Activated CD8-positive, alpha-beta memory T cell treated with anti-CD3 and anti-CD28 coated beads, Interleukin-2, amount 10 ng/mL, durations not matched to agents 7 days and 5 days (primary cell): ENCODE results near the gene FBXW8. TPM values are rescaled to one million over a fixed set of nuclear protein-coding genes. Genes with fewer than 3 reads are reported as not detected.

Source experiments
- ATAC-seq: fragments of 150-1000 bp; cut with Tn5 transposase; one replicate; pipeline ENCODE4 v1.10.0; 2021; ENCODE audit warnings: moderate library complexity
- CTCF ChIA-PET: fragments of 350-600 bp; sonication (Branson Sonifier 250); formaldehyde crosslinking; loops from one replicate; lab custom pipeline; 2021; ENCODE audit warnings: antibody characterized with exemption; lab: Charles Lee
- DNase-seq: peaks from one replicate; pipeline ENCODE4 v3.0.0-alpha.2; 2020
- H3K27ac Mint-ChIP-seq: one replicate; pipeline ENCODE4 v1.8.0; 2021; ENCODE audit warnings: mild to moderate bottlenecking, mixed read lengths
- H3K27me3 Mint-ChIP-seq: one replicate; pipeline ENCODE4 v1.8.0; 2021; ENCODE audit warnings: mixed read lengths
- H3K36me3 Mint-ChIP-seq: one replicate; pipeline ENCODE4 v1.8.0; 2021; ENCODE audit warnings: mild to moderate bottlenecking, mixed read lengths
- H3K4me1 Mint-ChIP-seq: one replicate; pipeline ENCODE4 v1.8.0; 2021; ENCODE audit warnings: mixed read lengths
- H3K4me3 Mint-ChIP-seq: one replicate; pipeline ENCODE4 v1.8.0; 2021; ENCODE audit warnings: mild to moderate bottlenecking, moderate library complexity, mixed read lengths
- H3K9me3 Mint-ChIP-seq: one replicate; pipeline ENCODE4 v1.8.0; 2022; ENCODE audit warnings: low read depth, mixed read lengths
- total RNA-seq, 2 experiments: library from RNA; stranded (reverse); gene quantifications; one replicate each; pipeline ENCODE4 v1.2.3, GENCODE V29; 2021

FBXW8 gene
- total RNA-seq, 2 experiments from 2014 or later = 11.5 to 12.8 TPM

GRCh38 chr12:117042171-117042842 is 131.6 kb downstream of the FBXW8 start:
- Mint-ChIP-seq H3K4me3 (no peak overlapping the region), H3K9me3 (no peaks in the 10 kb centered on the region), H3K36me3 (peaks cover 3% of the 10 kb centered on the region), H3K27ac (no peak overlapping the region), H3K4me1 (peaks cover 5% of the 10 kb centered on the region), H3K27me3 (no peaks in the 10 kb centered on the region)
- ATAC-seq = no peak
- no peak for DNase-seq
- CTCF ChIA-PET = no interaction called here

DNA sequence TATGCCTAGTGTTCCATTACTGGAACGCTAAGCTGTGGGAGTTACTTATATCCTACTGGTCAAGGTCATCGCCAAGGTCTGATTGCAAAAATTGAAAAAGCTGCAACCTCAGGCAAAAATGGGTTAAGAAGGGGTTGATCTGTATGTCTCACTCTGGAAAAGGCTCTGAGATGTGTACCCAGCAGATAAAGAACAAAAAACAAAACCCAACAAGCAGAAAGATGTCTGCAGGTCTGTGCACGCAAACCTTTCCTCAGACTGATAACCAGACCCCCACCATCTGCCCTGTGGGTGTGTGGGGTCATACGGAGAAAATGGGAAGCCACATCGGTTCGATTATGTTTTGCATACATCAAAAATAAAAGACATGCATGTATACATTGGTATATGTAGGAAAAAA is 132.1 kb downstream of the FBXW8 start:
- Mint-ChIP-seq H3K27me3 (no peaks in the 10 kb centered on the region), H3K27ac (no peak overlapping the region), H3K4me3 (no peak overlapping the region), H3K9me3 (no peaks in the 10 kb centered on the region), H3K4me1 (peaks cover 5% of the 10 kb centered on the region), H3K36me3 (peaks cover 3% of the 10 kb centered on the region)
- ATAC-seq (no peak), DNase-seq (no peak)
- CTCF ChIA-PET = no interaction called here

DNA sequence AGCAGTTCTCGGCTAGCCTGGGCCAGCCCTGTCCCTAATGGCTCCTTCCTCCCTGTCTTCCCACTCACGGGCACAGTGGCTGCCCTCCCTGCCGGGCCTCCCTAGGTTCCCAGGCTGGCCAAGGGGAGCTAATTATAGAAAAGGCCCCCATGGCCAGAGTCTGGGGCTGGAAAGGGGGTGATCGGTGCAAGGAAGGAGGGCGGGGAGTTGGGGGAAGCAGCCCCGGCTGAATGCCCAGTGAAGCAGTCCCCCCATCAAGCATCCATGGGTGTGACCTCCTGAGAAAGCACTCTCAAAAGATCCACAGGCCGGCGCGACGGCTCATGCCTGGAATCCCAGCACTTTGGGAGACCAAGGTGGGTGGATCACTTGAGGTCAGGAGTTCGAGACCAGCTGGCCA is 133.6 kb downstream of the FBXW8 start:
- peaks cover 5% of the 10 kb centered on the region for H3K36me3 Mint-ChIP-seq
- ATAC-seq = no peak
- no peak for DNase-seq
- no peak overlapping the region for H3K27ac Mint-ChIP-seq
- H3K27me3 Mint-ChIP-seq = no peaks in the 10 kb centered on the region
- H3K4me1 Mint-ChIP-seq = peaks cover 5% of the 10 kb centered on the region
- H3K9me3 Mint-ChIP-seq = no peaks in the 10 kb centered on the region
- CTCF ChIA-PET = interaction anchor here (1.0 kb wide), 1 partner anchor 18 kb away, joined by 4 read pairs; no protein-coding TSS in a partner anchor
- H3K4me3 Mint-ChIP-seq = no peak overlapping the region

DNA sequence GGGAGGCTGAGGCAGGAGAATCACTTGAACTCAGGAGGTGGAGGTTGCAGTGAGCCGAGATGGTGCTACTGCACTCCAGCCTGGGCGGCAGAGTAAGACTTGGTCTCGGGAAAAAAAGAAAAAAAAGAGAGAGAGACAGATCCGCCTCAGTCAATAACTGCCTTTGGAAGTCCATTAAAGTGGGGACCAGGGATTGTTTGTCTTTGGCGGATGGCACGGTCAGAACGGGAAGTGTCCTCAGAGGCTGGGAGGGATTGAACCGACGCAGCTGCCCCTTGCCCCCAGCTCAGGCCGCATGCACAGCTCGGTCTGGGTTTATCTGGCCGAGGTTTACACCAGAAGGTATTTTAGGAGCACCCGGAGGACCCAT is 134.0 kb downstream of the FBXW8 start:
- H3K36me3 Mint-ChIP-seq = peaks cover 5% of the 10 kb centered on the region
- no peak overlapping the region for H3K27ac Mint-ChIP-seq
- DNase-seq (no peak), ATAC-seq (no peak)
- no peaks in the 10 kb centered on the region for H3K9me3 Mint-ChIP-seq
- no peak overlapping the region for H3K4me3 Mint-ChIP-seq
- H3K27me3 Mint-ChIP-seq = no peaks in the 10 kb centered on the region
- CTCF ChIA-PET = interaction anchor here (1.0 kb wide), 1 partner anchor 19 kb away, joined by 4 read pairs; no protein-coding TSS in a partner anchor
- H3K4me1 Mint-ChIP-seq = peaks cover 5% of the 10 kb centered on the region

DNA sequence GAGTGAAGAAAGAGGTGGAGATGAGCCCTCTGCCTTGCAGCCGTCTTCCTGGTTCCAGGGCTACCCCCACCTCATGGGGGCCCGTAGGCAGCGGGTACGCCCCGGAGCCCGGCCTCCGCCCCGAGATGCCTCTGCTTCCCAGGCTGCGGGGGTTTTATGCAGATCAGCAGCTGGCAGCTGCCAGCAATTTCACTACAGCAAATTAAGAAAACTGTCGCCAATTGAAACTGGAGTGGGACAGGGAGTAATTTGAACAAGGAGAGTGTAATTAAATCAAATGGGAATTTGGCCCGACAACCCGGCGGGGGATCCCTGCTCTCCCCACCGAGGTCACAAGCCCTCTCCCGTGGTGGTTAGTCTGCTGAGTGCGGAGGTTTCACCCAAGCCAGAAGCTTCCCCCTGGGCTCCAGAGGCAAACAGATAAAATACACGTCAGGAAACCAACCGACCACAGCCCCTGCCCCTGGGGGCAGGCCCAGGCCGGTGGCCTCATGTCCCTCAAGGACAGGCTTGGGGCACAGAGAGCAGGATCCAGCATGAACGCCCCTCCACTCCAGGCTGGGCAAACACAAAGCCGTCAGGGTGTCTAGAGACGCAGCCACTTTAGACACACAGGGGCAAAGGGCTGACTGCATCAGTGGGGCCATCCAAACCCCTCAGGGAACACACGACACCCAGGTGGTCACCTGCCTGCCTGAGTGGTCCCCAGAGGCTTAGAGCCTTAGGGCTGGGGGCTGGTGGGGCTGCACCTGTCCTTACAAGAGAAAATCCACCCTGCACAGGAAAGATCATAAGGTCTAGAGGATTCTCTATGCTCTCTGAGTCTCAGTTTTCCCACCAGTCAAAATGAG is 134.6 kb downstream of the FBXW8 start:
- Mint-ChIP-seq H3K4me1 (peaks cover 5% of the 10 kb centered on the region), H3K27me3 (no peaks in the 10 kb centered on the region), H3K9me3 (no peaks in the 10 kb centered on the region), H3K4me3 (no peak overlapping the region), H3K36me3 (peaks cover 5% of the 10 kb centered on the region), H3K27ac (no peak overlapping the region)
- ATAC-seq (no peak), DNase-seq (no peak)
- CTCF ChIA-PET = no interaction called here

- ATAC-seq (no peak), DNase-seq (no peak)
- Mint-ChIP-seq H3K4me1 (peaks cover 5% of the 10 kb centered on the region), H3K4me3 (no peak overlapping the region), H3K27me3 (no peaks in the 10 kb centered on the region), H3K27ac (no peak overlapping the region), H3K9me3 (no peaks in the 10 kb centered on the region), H3K36me3 (peaks cover 5% of the 10 kb centered on the region)
- CTCF ChIA-PET = no interaction called here
These were observed 135.2 kb downstream of the FBXW8 start for GRCh38 chr12:117046011-117046369.

GRCh38 chr12:117046425-117046824 is 135.7 kb downstream of the FBXW8 start:
- peaks cover 6% of the 10 kb centered on the region for H3K4me1 Mint-ChIP-seq
- no peaks in the 10 kb centered on the region for H3K9me3 Mint-ChIP-seq
- CTCF ChIA-PET = no interaction called here
- H3K4me3 Mint-ChIP-seq = no peak overlapping the region
- ATAC-seq = no peak
- peaks cover 5% of the 10 kb centered on the region for H3K36me3 Mint-ChIP-seq
- no peak overlapping the region for H3K27ac Mint-ChIP-seq
- no peak for DNase-seq
- H3K27me3 Mint-ChIP-seq = no peaks in the 10 kb centered on the region

DNA sequence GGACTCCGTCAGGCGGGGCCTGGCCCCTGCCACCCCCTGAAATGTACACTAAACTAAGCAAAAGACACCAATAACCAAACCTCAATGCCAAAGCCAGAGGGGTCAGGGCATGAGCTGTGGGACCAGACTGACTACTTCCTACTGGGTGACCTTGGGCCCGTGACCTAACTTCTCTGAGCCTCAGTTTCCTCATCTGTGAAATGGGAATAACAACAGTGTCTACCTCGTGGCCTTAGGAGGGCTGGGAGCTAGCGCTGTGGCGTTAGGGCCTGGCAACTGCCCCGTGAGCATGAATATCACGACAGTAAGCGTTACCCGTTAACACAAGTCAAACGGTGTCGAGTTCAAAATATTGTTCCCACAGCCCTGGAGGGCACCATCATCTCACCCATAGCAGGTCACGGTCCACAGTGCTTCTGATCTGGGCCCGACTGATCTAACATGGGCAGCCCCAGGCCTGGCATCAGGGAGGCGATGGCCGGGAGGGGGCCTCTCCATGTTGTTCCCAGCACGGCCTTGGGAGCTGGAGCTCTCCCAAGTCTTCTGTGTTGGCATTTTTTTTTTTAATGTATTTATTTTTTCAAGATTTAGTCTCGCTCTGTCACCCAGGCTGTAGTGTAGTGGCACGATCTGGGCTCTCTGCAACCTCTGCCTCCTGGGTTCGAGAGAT is 136.2 kb downstream of the FBXW8 start:
- H3K4me3 Mint-ChIP-seq = no peak overlapping the region
- ATAC-seq (no peak), DNase-seq (no peak)
- H3K27me3 Mint-ChIP-seq = no peaks in the 10 kb centered on the region
- H3K9me3 Mint-ChIP-seq = no peaks in the 10 kb centered on the region
- H3K36me3 Mint-ChIP-seq = peaks cover 5% of the 10 kb centered on the region
- CTCF ChIA-PET = no interaction called here
- peaks cover 8% of the 10 kb centered on the region for H3K4me1 Mint-ChIP-seq
- no peak overlapping the region for H3K27ac Mint-ChIP-seq

DNA sequence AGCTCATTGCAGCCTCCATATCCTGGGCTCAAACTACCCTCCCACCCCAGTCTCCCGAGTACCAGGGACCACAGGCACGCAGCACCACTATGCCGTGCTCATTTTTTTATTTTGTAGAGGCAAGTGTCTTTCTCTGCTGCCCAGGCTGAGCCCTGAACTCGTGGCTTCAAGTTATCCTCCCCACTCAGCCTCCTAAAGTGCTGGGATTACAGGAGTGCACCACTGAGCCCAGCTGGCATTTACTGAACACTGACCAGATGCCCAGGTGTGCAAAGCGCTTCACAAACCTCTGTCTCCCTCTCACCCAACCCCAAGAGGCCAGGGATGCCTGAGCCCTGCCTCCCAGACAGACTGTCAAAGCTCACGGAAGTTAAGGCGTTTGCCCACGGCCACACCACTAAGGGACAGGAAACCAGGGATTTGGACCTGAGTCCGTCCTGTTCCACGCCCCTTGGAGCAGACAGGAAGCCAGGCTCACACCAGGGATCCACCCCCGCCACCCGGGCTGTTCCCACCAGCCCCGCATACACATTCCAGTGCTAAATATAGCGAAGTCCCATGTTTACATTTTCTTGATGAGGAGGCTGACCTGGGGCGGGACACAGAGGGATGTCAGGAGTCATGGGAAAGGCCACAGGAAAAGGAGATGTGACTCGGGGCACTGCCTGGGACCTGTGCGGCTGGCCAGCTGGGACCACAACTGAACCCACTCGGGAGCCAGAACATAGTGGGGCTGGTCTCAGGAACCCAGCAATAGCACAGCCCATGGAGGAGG is 137.2 kb downstream of the FBXW8 start:
- CTCF ChIA-PET = no interaction called here
- H3K4me3 Mint-ChIP-seq = no peak overlapping the region
- no peaks in the 10 kb centered on the region for H3K9me3 Mint-ChIP-seq
- H3K27ac Mint-ChIP-seq = no peak overlapping the region
- H3K27me3 Mint-ChIP-seq = no peaks in the 10 kb centered on the region
- H3K4me1 Mint-ChIP-seq = peaks cover 11% of the 10 kb centered on the region
- ATAC-seq (no peak), DNase-seq (no peak)
- peaks cover 5% of the 10 kb centered on the region for H3K36me3 Mint-ChIP-seq

DNA sequence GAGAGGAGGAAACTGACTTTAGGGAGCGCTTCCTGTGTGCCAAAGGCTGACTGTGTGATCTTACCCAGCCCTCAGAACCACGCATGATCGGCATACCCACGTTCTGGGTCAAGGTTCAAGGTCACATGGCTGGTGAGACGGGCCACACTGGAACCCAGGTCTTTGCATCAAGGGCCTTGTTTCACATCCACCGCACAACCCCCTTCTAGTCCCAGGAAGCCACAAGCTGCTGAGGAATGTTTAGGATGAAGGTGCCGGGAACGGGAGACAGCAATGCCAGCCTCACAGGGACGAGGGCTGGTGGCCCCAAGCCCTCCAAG is 137.8 kb downstream of the FBXW8 start:
- DNase-seq (no peak), ATAC-seq (no peak)
- no peaks in the 10 kb centered on the region for H3K27me3 Mint-ChIP-seq
- H3K36me3 Mint-ChIP-seq = peaks cover 6% of the 10 kb centered on the region
- H3K27ac Mint-ChIP-seq = no peak overlapping the region
- CTCF ChIA-PET = interaction anchor here (1.4 kb wide), 1 partner anchor 23 kb away, joined by 3 read pairs; no protein-coding TSS in a partner anchor
- peaks cover 11% of the 10 kb centered on the region for H3K4me1 Mint-ChIP-seq
- no peaks in the 10 kb centered on the region for H3K9me3 Mint-ChIP-seq
- H3K4me3 Mint-ChIP-seq = no peak overlapping the region

DNA sequence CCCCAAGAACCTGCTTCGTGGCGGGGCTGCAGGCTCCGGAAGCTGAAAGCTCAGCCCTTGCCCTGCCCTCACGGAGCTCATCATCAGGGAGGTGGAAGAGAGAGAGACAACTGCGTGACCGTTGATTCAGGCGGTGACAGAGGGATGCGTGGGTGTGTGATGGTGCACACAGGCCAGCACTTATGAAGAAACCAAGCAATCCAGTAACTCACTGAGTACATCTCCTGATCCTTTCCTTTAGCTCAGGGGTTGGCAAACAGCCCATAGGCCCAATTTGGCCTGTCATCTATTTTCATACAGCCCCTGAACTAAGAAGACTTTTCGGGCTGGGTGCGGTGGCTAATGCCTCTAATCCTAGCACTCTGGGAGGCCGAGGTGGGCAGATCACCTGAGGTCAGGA is 138.5 kb downstream of the FBXW8 start:
- CTCF ChIA-PET = interaction anchor here (1.2 to 1.4 kb wide), 2 partner anchors 22 to 23 kb away, joined by 3 to 4 read pairs; no protein-coding TSS in a partner anchor
- Mint-ChIP-seq H3K36me3 (peaks cover 6% of the 10 kb centered on the region), H3K4me3 (no peak overlapping the region), H3K27ac (no peak overlapping the region), H3K4me1 (peaks cover 11% of the 10 kb centered on the region), H3K9me3 (no peaks in the 10 kb centered on the region), H3K27me3 (no peaks in the 10 kb centered on the region)
- ATAC-seq (no peak), DNase-seq (no peak)

DNA sequence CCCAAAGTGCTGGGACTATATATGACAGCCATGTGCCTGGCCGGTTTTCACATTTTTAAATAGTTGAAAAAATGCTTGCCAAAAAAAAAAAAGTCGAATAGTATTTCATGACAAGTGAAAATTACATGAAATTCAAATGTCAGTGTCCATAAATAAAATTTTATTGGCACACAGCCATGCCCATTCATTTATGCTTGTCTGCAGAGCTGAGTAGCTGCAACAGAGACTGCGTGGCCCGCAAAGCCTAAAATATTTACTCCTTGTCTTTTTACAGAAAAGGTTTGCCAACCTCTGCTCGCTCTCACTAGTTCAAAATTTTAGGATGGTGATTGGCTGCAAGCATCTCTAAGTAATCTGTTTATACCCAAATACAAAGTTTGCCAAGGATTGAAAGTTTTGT is 139.3 kb downstream of the FBXW8 start:
- H3K4me1 Mint-ChIP-seq = peaks cover 10% of the 10 kb centered on the region
- H3K27me3 Mint-ChIP-seq = no peaks in the 10 kb centered on the region
- CTCF ChIA-PET = interaction anchor here (1.2 to 1.4 kb wide), 2 partner anchors 23 to 24 kb away, joined by 3 to 4 read pairs; no protein-coding TSS in a partner anchor
- no peak overlapping the region for H3K4me3 Mint-ChIP-seq
- H3K9me3 Mint-ChIP-seq = no peaks in the 10 kb centered on the region
- no peak for ATAC-seq
- H3K36me3 Mint-ChIP-seq = peaks cover 6% of the 10 kb centered on the region
- no peak for DNase-seq
- H3K27ac Mint-ChIP-seq = no peak overlapping the region

- Mint-ChIP-seq H3K4me1 (peaks cover 6% of the 10 kb centered on the region), H3K27ac (no peak overlapping the region), H3K9me3 (no peaks in the 10 kb centered on the region), H3K36me3 (peaks cover 7% of the 10 kb centered on the region), H3K27me3 (no peaks in the 10 kb centered on the region), H3K4me3 (no peak overlapping the region)
- ATAC-seq (no peak), DNase-seq (no peak)
- CTCF ChIA-PET = no interaction called here
These were observed 140.6 kb downstream of the FBXW8 start for GRCh38 chr12:117051380-117051779.
